Neuronal stem cell (in vitro differentiated cells): ENCODE measurements around the gene ZNF570.

Source experiments
- DNase-seq: peaks from one replicate; pipeline ENCODE4 v3.0.0-alpha.2; 2013; ENCODE audit warnings: low spot score
- H2AFZ ChIP-seq: one replicate; pipeline ENCODE4 v1.6.1; 2013; ENCODE audit warnings: mild to moderate bottlenecking, low read length, inconsistent platforms
- H2AK5ac ChIP-seq: 2 replicates; pipeline ENCODE4 v1.6.1; 2013; ENCODE audit warnings: low read depth, mild to moderate bottlenecking, inconsistent platforms, low read length, moderate library complexity, mixed read lengths
- H2BK120ac ChIP-seq: 2 replicates; pipeline ENCODE4 v1.6.1; 2013; ENCODE audit warnings: low read depth, mild to moderate bottlenecking, inconsistent platforms, low read length, moderate library complexity, mixed read lengths
- H2BK12ac ChIP-seq: one replicate; pipeline ENCODE4 v1.6.1; 2013; ENCODE audit warnings: low read length, inconsistent platforms
- H2BK15ac ChIP-seq: 2 replicates; pipeline ENCODE4 v1.6.1; 2013; ENCODE audit warnings: mild to moderate bottlenecking, low read length, inconsistent platforms, mixed read lengths
- H2BK5ac ChIP-seq: one replicate; pipeline ENCODE4 v1.6.1; 2013; ENCODE audit warnings: inconsistent platforms, mild to moderate bottlenecking, low read length, moderate library complexity
- H3K14ac ChIP-seq: one replicate; pipeline ENCODE4 v1.6.1; 2013; ENCODE audit warnings: low read length, inconsistent platforms
- H3K18ac ChIP-seq: 2 replicates; pipeline ENCODE4 v1.6.1; 2013; ENCODE audit warnings: low read length, inconsistent platforms
- H3K23ac ChIP-seq: 2 replicates; pipeline ENCODE4 v1.6.1; 2013; ENCODE audit warnings: low read depth, mild to moderate bottlenecking, mixed read lengths, low read length, inconsistent platforms; ENCODE audit not compliant: poor library complexity
- H3K27ac ChIP-seq: replicated peaks from 3 replicates; pipeline ENCODE4 v1.5.1; 2013; ENCODE audit warnings: low read length, inconsistent platforms
- H3K27me3 ChIP-seq, 3 experiments: 2 replicates each; pipeline ENCODE4 v1.6.1; 2013; ENCODE audit warnings: low read length in 3 of 3, mild to moderate bottlenecking in 2 of 3, inconsistent platforms in 1 of 3, low read depth in 1 of 3, mixed read lengths in 1 of 3, moderate library complexity in 1 of 3; ENCODE audit not compliant: control insufficient read depth in 3 of 3, insufficient read depth in 3 of 3
- H3K36me3 ChIP-seq, 2 donors: replicated peaks in 1 of 2; 2 replicates each; pipeline ENCODE4 v1.6.1; 2013; ENCODE audit warnings: low read length in 2 of 2; ENCODE audit not compliant: control insufficient read depth in 2 of 2, insufficient read depth in 2 of 2
- H3K4ac ChIP-seq: 2 replicates; pipeline ENCODE4 v1.6.1; 2013; ENCODE audit warnings: inconsistent platforms, mild to moderate bottlenecking, low read length, moderate library complexity
- H3K4me1 ChIP-seq, 2 donors: 1 replicate in 1 of 2; 2 replicates in 1 of 2; pipeline ENCODE4 v1.6.1; 2013; ENCODE audit warnings: low read length in 2 of 2, low read depth in 1 of 2; ENCODE audit not compliant: control insufficient read depth in 2 of 2, insufficient read depth in 1 of 2
- H3K4me2 ChIP-seq: one replicate; pipeline ENCODE4 v1.6.1; 2013; ENCODE audit warnings: mild to moderate bottlenecking, low read length, inconsistent platforms; ENCODE audit not compliant: insufficient read depth, poor library complexity, severe bottlenecking
- H3K4me3 ChIP-seq, 2 donors: 2 replicates each; pipeline ENCODE4 v1.5.1; 2013; ENCODE audit warnings: low read length in 2 of 2, mild to moderate bottlenecking in 2 of 2, inconsistent platforms in 1 of 2, moderate library complexity in 1 of 2
- H3K79me1 ChIP-seq: one replicate; pipeline ENCODE4 v1.6.1; 2013; ENCODE audit warnings: low read depth, mild to moderate bottlenecking, inconsistent platforms, low read length, moderate library complexity
- H3K9ac ChIP-seq: one replicate; pipeline ENCODE4 v1.6.1; 2013; ENCODE audit warnings: mild to moderate bottlenecking, low read depth, low read length, inconsistent platforms; ENCODE audit not compliant: poor library complexity
- H3K9me3 ChIP-seq, 2 donors: replicated peaks in 1 of 2; 2 replicates each; pipeline versions ENCODE3 to v1.6.1; 2013; ENCODE audit warnings: low read length in 2 of 2, mild to moderate bottlenecking in 2 of 2, inconsistent platforms in 1 of 2, low read depth in 1 of 2, mixed read lengths in 1 of 2, moderate library complexity in 1 of 2; ENCODE audit not compliant: control insufficient read depth in 2 of 2, insufficient read depth in 1 of 2
- H4K8ac ChIP-seq: one replicate; pipeline ENCODE4 v1.6.1; 2013; ENCODE audit warnings: low read depth, mild to moderate bottlenecking, inconsistent platforms, low read length, moderate library complexity
- H4K91ac ChIP-seq: one replicate; pipeline ENCODE4 v1.6.1; 2013; ENCODE audit warnings: low read length, low read depth, mild to moderate bottlenecking, inconsistent platforms; ENCODE audit not compliant: poor library complexity
- WGBS, 2 donors: extraction: QIAGEN DNeasy Blood & Tissue Kit; methylation state at CpG; one replicate each; pipeline ENCODE4 v1.1.7; 2013; ENCODE audit warnings: missing lambda C conversion rate in 2 of 2, mixed read lengths in 1 of 2; ENCODE audit not compliant: insufficient read length in 2 of 2, insufficient replicate concordance in 1 of 2; ENCODE audit errors: extremely low coverage in 2 of 2; 5-methylcytosine and 5-hydroxymethylcytosine counted together

Gene ZNF570

GRCh38 chr19:37519890-37520289, 50.7 kb downstream of the ZNF570 start:
- Histone ChIP-seq H2BK15ac (no peak overlapping the region), H2BK120ac (no peak overlapping the region), H3K4me2 (no peak overlapping the region), H3K79me1 (no peaks in the 10 kb centered on the region), H3K9ac (no peak overlapping the region), H3K36me3 (peaks cover 13 to 68% of the 10 kb centered on the region in 2 donors), H3K9me3 (peaks cover 10 to 61% of the 10 kb centered on the region in 2 donors), H3K27me3 (no peaks in the 10 kb centered on the region), H3K4me3 (no peak overlapping the region), H3K23ac (no peak overlapping the region), H2BK5ac (no peak overlapping the region), H3K4me1 (no peaks in the 10 kb centered on the region), H4K91ac (no peak overlapping the region), H3K18ac (no peak overlapping the region), H4K8ac (no peak overlapping the region), H3K14ac (no peak overlapping the region), H2BK12ac (no peak overlapping the region), H3K4ac (no peak overlapping the region), H3K27ac (no peak overlapping the region), H2AK5ac (no peak overlapping the region), H2AFZ (no peak overlapping the region)
- DNase-seq = no peak
- WGBS, 2 donors = no CpG with 5 or more reads among the region's 2 CpGs

GRCh38 chr19:37537391-37537947, 68.3 kb downstream of the ZNF570 start:
- Histone ChIP-seq H3K14ac (no peak overlapping the region), H4K8ac (no peak overlapping the region), H2AFZ (no peak overlapping the region), H3K9ac (no peak overlapping the region), H2AK5ac (no peak overlapping the region), H3K36me3 (peaks cover 27 to 50% of the 10 kb centered on the region in 2 donors), H3K23ac (no peak overlapping the region), H3K4me3 (peak overlapping the region in 1 of 2 donors; percentile 16), H2BK120ac (no peak overlapping the region), H2BK12ac (no peak overlapping the region), H3K18ac (no peak overlapping the region), H3K27ac (no peak overlapping the region), H3K9me3 (peaks cover 33 to 79% of the 10 kb centered on the region in 2 donors), H3K27me3 (no peaks in the 10 kb centered on the region), H3K4me2 (no peak overlapping the region), H3K4me1 (no peaks in the 10 kb centered on the region), H2BK5ac (no peak overlapping the region), H4K91ac (no peak overlapping the region), H3K4ac (no peak overlapping the region), H2BK15ac (no peak overlapping the region), H3K79me1 (no peaks in the 10 kb centered on the region)
- WGBS, 2 donors = no CpG with 5 or more reads among the region's 7 CpGs
- DNase-seq = no peak
